SW480 (cell line): Measurements from ENCODE around the gene CC2D1A.
"Not testable (repeated sequence)": the region's sequence is repeated elsewhere in the genome, so short reads cannot be mapped to it uniquely, and the experiment has no call there.

Experiments
- DNase-seq: peaks from one replicate; pipeline ENCODE4 v3.0.0-alpha.2; 2016; ENCODE audit warnings: low spot score

The CC2D1A gene

DNA sequence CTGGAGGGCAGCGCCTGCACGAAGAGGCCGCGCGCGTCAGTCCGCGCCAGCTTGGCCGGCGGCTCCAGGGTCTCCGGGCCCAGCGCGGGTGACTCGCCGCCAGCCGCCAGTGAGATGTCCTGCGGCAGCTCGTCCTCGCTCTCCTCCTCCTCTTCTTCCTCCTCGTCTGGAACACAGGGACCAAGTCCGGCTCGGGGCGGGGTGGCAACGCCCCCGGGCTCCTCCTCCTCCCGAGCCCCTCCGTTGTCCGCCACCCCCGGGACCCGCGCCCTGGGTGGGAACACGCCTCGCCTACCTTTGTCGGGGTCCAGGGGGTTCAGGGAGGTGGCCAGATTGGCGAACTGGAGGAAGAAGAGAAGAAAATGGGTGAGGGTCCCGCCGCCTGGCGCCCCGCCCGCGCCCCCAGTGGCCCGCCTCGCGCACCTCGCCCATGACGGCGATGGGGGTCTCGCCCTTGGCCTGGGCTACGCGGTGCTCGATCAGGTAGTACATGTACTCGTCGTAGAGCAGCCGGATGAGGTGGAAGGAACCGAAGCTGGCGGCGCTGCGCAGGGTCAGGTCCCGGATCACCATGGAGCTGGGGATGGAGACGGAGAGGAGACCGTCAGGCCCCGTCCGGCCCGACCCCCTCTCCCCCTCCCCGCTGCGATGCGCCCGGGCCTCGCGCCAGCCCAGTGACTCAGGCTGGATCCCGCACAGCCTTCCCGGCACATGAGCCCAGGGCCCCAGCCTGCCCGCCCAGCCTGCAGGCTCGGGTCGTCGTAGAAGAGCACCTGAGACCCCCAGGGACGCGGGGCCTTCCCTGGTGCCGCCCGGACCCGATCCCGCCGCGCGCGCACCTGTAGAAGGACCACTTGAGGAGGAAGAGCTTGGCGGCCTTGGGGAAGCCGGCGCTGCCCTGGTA lies 57.0 kb downstream of the CC2D1A start:
- DNase-seq: no peak

DNA sequence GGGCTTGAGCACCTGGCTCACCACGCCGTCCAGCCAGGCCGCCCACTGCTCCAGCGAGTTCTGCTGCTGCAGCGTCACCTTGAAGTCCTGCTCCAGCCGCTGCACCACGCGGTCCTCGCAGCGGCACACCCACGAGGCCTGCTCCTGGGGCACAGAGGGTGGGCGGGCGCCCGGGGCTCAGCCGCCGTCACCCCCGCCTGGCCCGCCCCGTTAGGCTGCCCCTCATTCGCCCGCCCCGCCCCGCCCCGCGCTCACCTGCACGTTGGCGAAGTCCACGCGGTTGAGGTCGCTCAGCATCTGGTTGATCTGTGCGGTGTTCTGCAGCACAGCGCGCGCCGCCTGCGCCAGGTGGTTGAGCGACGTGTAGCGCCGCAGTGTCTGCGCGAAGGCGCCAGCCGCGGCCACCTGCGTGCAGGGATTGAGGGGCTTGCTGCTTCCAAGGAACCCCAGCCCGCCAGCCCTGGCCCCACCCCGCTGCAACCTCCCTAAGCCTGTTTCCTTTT lies 57.7 kb downstream of the CC2D1A start:
- DNase-seq: no peak

DNA sequence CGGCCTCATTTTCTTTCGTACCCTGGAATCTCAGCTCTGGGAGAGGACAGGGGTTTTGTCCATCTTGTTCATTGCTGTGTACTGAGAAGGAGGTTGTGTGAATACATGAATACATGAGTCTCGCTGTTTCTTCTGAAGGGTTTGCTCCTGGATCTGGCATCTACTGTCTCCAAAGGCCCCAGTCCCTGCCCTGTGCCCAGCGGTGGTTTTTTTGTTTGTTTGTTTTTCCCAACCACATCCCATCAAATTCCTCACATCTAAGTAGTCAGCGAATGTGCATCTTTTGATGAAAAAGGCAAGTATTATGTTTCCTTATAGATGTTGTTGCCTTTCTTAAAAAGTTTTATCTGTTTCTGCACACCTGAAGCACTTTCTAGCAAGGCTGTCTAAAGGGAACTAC lies 58.8 kb downstream of the CC2D1A start:
- peak; percentile 63 for DNase-seq

DNA sequence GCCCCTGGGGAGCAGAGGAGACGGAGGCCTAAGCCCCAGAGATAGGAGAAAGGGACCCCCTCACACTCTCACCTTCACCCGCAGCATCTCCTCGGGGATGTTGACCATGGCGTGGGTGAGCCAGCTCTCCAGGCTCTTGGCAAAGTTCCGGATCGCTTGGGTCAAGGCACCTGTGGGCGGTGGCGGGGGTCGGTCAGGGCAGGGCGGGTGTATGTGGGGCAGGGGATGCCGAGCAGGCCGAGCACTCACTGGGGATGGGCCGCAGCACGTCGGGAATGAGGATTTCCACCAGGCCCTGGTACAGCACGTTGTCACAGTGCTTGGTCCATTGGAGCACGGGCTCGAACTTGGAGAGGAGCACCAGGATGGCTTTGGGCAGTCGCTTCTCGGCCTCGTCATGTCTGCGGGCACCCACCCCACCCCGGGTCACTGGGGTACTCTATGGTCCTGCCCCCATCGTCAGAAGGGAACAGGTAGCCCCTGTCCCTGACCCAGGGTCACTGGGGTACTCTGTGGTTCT lies 59.4 kb downstream of the CC2D1A start:
- no peak for DNase-seq

DNA sequence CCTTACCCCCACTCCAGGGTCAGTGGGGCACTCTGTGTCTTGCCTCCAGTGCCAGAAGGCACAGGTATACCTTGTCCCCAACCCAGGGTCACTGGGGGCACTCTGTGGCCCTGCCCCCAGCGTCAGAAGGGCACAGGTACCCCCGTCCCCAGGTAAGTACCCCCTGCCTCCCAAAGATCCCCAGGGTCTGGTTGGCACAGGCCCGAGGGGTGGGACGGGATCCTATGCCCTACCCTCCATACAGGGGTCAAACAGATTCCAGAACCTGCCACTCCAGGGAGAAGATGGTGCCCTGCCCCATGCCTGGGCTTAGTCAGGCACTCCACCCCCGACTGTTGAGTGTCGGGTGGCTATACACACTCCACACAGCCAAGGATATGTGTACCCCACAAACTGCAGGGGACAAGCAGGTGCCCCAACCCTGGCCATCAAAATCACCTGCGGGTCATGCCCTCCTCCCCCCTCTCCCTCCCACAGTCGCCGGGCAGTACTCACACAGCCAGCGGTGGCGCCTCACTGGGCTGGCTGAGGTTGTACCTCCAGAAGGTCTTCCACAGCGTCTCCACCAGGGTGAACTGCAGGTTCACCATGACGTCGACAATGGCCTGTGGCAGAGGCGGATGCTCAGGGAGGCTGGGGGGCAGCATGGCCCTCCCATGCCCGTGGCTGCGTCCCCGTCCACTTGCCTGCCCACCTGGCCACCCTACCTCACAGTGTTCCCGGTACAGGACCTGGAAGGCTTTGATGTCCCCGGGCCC lies 60.1 kb downstream of the CC2D1A start:
- no peak for DNase-seq

DNA sequence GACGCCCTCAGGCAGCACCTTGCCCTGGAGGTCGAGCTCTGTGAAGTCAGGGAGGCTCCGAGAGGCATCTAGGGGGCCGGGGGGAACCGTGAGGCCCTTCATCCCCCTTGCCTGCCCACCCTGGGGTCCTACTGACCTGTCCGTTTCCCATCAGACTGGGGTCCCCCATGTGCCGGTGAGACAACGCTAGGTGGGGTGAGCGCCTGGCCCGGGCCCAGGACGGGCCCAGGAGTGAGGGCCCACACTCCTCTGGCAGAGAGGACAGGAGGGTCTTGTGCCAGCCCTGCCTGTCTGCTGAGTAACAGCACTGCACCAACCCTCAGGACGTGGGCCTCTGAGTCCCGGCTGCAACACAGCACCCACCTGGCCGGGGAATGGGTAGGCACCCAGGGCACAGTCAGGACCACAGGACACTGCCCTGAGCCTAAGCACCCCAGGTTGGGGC lies 60.7 kb downstream of the CC2D1A start:
- no peak for DNase-seq

DNA sequence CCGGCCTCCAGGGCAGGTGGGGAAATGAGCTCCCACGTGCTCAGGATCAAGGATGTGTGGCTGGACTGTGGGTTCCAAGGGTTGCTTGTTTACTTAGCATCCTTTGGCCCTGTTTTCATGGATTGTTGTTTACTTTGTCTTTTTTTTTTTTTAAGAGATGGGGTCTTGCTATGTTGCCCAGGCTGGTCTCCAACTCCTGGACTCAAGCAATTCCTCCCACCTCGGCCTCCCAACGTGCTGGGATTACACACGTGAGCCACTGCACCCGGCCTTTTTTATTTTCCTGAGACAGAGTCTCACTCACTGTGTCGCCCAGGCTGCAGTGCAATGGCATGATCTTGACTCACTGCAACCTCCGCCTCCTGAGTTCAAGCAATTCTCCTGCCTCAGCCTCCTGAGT lies 61.2 kb downstream of the CC2D1A start:
- not testable (repeated sequence) for DNase-seq

DNA sequence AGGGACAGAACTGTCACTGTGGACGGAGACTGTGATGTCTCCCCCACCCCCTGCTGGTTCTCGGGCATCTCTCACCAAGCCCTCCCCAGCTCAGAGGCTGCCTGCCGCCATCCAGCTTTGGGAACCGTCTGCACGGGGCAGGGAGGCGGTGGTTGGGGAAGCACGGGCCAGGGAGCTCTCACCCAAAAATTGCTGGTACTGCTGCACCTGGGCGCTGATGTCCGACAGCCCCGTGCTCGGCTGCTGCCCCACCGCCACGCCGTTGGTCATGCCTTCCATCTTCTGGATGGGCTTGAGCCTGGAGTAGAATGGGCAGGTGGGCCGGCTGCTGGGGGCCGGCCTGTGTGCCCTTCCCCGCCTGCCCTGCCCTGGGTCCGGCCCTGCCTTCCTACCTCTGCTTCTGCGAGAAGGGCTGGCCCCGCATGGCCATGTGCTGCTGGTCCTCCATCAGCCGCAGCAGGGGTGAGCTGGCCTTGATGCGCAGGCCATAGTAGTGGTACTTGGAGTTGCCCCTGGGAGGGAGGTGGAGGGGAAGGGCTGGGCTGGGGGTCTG lies 62.5 kb downstream of the CC2D1A start:
- DNase-seq: no peak

DNA sequence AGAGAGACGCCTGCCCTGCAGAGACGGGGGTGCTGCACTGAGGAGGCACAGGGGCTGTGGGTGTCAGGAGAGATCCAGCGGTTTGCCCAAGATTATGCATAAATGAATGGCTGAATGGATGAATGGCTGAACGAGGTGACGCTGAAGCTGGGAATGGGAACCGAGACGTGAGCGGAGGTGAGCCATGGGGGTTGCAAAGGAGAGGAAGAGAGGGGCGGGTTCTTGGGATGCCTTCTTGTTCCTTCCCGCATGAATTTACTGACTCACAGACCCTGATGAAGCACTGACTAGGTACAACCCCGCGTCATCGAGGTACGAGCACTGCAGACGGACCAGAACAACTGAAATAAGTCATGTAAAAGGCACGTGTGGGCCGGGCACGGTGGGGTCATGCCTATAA lies 63.0 kb downstream of the CC2D1A start:
- DNase-seq: no peak

DNA sequence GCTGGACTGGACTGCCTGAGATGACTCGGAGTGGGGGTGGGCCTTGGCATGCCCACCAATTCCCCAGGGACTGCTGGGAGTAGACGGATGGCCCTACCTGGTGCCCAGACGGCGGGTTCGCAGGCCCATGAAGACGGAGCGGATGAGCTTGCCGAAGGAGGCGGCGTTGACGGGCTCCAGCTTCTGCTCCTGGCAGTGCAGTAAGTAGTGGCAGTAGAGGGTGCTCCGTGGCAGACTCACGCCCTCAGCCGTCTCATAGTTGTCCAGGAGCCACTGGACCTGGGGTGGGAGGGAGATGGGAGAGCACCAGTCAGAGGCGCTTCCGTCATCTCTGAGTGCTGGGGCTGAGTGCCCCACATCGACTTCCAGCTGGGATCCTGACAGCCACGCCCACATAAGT lies 63.9 kb downstream of the CC2D1A start:
- DNase-seq: no peak

DNA sequence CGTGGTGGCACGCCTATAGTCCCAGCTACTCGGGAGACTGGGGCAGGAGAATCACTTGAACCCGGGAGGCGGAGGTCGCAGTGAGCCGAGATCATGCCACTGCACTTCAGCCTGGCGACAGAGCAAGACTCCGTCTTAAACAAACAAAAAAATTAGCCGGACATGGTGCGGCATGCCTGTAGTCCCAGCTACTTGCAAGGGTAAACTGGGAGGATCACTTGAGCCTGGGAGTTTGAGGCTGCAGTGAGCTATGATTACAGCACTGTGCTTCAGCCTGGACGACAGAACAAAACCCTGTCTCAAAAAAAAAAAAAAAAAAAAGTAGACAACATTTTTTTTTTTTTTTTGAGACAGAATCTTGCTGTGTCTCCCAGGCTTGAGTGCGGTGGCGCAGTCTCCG lies 65.9 kb downstream of the CC2D1A start:
- DNase-seq: not testable (repeated sequence)

DNA sequence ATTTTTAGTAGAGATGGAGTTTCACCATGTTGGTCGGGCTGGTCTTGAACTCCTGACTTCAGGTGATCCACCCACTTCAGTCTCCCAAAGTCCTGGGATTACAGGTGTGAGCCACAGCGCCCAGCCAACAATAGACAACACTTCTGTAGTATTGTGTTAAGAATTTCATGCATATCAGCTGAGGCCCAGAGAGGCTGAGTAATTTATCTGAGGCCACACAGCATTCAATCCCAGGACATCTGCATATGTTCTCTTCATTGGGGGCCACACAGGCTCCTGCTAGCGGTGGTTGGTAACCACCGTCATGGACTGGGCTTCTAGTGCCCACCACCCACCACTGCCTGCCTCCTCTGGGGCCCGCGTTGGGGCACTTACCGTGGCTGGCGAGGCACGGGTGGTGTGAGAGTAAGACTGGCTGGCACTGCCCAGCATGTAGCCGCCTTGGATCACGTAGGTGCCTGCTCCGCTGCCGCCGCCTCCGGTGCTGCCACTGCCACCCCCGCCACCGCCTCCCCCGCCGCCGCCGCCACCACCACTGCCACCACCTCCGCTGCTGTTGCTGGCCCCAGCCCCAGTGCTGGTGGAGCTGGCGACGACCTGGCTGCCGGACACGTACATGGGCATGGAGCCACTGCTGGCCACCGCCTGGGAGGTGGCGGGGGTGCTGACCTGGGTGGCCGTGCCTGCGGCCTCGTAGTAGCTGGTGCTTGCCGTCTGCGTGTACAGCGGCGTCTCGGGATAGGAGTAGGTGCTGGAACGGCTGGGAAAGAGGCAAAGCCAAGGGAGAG lies 66.6 kb downstream of the CC2D1A start:
- no peak for DNase-seq

DNA sequence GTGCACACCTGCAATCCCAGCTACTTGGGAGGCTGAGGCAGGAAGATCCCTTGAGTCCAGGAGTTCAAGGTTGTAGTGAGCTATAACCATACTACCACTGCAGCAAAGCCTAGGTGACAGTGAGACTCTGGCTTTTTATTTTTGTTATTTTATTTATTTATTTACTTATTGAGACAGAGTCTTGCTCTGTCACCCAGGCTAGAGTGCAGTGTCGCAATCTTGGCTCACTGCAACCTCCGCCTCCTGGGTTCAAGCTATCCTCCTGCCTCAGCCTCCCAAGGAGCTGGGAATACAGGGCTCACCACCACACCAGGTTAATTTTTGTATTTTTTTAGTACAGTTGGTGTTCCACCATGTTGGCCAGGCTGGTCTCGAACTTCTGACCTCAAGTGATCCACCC lies 67.5 kb downstream of the CC2D1A start:
- DNase-seq: not testable (repeated sequence)

DNA sequence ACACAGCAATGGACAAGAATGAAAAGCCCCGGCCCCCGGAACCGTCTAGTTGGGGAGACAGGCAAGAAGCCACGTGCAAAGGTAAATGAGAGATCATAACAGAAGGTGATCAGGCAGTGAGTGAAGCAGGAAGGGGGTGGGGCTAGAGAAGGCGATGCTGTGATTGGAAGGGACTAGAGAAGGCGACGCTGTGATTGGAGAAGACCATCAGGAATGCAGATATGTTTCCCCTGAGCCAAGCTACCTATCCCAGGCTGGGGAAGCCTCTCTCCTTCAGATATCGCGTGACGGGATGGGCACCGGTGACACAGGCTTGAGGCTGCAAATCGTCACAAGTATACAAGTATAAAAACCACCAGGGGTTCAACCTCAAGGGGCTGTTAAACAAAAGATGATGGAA lies 68.1 kb downstream of the CC2D1A start:
- peak; percentile 48 for DNase-seq

DNA sequence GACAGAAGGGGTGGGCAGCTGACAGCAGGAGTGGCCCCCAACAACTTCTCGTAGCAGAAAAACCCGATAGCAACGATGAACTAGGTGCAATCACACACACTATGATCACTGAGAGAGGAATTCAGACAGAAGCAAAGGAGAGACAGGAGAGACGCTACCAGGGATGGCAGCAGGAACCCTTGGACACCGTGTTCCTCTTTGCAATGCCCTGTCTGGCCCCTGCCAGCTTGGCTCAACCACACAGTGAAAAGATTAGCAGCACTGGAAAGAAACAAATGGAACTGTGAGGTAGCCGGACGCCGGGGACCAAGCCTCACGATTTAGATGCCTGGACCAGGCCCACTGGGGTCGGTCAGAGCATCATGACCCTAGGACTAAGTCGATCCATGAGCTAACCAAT lies 69.9 kb downstream of the CC2D1A start:
- DNase-seq: no peak

DNA sequence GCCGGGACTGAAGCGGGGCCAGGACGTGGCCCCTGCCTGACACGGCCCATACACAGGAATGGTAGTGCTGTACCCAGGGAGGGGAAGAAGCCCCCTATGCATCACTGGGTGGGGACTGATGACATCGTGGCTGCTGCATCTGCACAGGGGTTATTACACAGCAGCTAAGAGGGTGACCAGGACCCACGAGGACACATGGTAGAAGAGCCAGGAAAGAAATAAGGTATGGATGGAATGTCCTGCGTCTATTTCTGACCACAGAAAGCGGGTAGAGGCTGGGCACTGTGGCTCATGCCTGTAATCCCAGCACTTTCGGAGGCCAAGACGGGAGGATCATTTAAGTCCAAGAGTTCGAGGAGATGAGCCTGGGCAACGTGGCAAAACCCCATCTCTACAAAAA lies 70.4 kb downstream of the CC2D1A start:
- DNase-seq: no peak

DNA sequence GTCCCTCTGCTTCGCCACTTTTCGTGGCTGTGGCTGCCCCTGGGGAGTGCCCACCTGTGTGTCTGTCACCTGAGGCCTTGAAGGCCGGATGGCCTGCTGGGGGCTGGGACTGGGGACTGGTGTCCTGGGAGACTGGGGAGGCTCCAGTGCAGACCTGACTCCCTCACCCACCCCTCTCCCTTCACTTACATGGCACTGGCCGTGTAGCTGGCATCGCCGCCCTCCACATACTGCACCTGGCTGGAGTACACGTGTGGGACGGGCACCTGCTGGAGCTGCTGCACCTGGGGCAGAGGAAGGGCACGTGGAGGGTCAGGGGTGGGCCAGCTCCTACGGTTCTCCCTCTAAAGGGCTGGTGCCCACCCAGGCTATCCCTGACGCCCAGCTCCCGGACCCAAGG lies 71.8 kb downstream of the CC2D1A start:
- no peak for DNase-seq

DNA sequence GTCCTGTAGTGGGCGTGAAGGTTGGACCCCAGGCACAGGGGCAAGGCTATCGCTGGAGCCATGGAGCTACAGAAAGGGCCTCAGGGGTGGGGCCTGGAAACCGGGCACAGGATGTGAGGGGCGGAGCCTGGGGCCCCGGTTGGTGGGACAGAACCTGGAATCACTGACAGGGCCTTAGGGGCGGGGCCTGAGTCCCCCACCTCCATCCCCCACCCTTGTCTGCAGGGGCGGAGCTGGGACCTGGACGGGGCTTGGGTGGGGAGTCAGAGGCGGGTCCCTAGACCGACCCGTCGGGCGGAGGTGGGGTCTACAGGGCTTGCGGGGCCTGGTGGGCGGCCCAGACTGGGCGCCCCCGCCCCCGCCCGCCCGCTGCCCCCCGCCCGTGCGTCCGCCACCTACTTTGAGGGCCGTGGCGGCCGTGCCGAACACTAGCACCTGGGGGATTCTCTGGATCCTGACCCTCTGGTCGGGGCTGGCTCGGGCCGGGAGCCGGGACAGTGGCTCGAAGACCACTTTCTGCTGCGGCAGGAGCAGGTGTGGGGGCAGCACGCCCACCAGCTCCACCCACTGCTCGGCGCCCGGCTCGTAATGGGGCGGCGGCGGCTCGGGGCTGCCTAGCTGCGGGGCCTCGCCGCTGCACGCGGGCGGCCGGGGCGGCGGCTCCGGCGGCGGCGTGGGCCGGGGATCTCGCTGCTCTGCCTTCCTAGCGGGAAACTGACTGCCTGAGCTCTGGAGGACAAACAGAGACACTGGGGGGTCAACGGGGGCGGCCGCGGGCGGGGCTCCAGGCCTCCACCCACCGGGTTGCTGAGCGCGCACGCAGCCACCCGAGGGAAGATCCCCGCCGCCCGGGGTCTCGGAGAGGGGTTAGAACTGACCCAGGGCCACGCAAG lies 72.6 kb downstream of the CC2D1A start:
- no peak for DNase-seq

DNA sequence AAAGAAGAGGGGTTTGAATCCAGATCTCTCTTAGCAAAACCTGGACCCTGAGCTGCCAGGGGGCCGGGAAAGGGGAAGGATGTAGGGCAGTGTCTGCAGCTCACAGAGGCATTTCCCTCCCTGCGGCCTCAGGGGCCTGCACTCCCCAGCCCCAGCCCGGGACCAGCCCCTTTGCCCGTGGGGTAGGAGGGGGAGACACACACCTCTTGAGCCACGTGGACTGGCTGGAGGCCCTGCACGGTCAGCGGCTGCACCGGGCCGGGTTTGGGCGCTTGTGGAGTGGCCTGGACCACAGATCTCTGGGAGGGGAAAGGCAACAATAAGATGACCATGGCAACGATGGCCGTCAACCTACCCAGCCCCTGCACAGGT lies 73.2 kb downstream of the CC2D1A start:
- no peak for DNase-seq

DNA sequence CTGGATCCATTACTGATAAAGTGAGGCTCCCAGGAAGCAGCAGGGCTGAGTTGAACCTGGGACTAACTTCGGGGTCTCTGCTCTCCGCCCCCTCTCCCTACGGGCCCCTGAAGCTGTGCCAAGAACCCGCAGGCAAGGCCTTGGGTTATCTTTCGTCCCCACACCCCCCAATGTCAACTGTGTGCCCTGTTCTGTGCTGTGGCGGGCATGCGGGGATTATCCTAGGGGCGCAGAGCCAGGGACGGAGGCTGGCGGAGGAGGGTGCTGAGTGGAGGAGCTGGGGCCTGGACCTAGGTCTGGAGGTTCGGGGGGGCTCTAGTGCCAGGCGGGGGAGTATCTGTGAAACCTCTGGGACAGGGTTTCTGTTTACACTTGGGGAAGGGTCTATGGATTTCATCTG lies 73.7 kb downstream of the CC2D1A start:
- no peak for DNase-seq

DNA sequence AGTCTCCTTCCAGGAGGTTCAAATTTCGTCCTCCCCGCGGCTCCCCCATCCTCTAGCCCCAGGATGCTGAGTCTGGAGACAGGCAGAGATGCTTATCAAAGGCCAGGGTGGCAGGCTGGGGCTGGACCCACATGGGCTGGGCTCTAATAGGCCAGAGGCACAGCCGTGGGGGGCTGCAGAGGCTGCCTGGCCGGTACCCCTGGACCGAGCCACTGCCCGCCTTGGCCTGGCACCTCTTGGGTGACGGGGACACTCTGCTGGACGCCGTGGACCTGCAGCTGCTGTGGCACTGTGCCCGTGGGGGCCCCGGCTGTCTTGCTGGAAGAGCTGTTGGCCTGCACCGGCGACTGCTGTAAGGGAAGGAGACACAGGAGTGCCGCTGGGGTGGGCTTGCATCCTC lies 74.3 kb downstream of the CC2D1A start:
- DNase-seq: no peak
